Gastrocnemius medialis (tissue), 4 donors: ENCODE results near the gene MAS1L. TPM values are rescaled to one million over a fixed set of nuclear protein-coding genes. Genes with fewer than 3 reads are reported as not detected.

Source experiments
- ATAC-seq, 2 donors: fragments of 150-250 bp; one replicate each; pipeline ENCODE4 v1.9.1; 2016
- DNase-seq, 2 donors: peaks; one replicate each; pipeline ENCODE4 v3.0.0-alpha.2; 2019
- H3K27ac ChIP-seq, 4 donors: fragments of 200-600 bp; sonication (generic); 1 replicate in 1 of 4; 2 replicates in 3 of 4; pipeline ENCODE4 v1.5.1; 2016 to 2018; ENCODE audit warnings: mild to moderate bottlenecking in 2 of 4, moderate library complexity in 1 of 4
- H3K27me3 ChIP-seq, 3 donors: fragments of 200-600 bp; sonication (generic) in 2 of 3; 1 replicate in 1 of 3; 2 replicates in 2 of 3; pipeline versions ENCODE4 v1.5.1 to v1.6.0; 2016 to 2019; ENCODE audit warnings: mild to moderate bottlenecking in 1 of 3, moderate library complexity in 1 of 3
- H3K36me3 ChIP-seq, 2 donors: fragments of 200-600 bp; sonication (generic) in 1 of 2; one replicate each; pipeline ENCODE4 v1.5.1; 2017 to 2018
- H3K4me1 ChIP-seq, 2 donors: fragments of 200-600 bp; sonication (generic) in 1 of 2; one replicate each; pipeline ENCODE4 v1.5.1; 2016 to 2017; ENCODE audit warnings: mild to moderate bottlenecking in 2 of 2
- H3K4me3 ChIP-seq, 4 donors: fragments of 200-600 bp; sonication (generic) in 3 of 4; 1 replicate in 1 of 4; 2 replicates in 3 of 4; pipeline ENCODE4 v1.5.1; 2016 to 2019; ENCODE audit warnings: mild to moderate bottlenecking in 2 of 4
- H3K9me3 ChIP-seq, 3 donors: fragments of 200-600 bp; sonication (generic) in 2 of 3; 1 replicate in 1 of 3; 2 replicates in 2 of 3; pipeline ENCODE4 v1.5.1; 2016 to 2019
- POLR2A ChIP-seq, 2 donors: fragments of 450-650 bp; IDR thresholded peaks; one replicate each; pipeline ENCODE4 v1.6.1; 2017; ENCODE audit warnings: antibody characterized with exemption in 2 of 2, mild to moderate bottlenecking in 2 of 2, moderate library complexity in 2 of 2
- in situ Hi-C, 4 donors: fragments of 200-750 bp; cut with MboI; loops; one replicate each; pipeline versions ENCODE4 v1.15.0 to v1.8.0; 2017; ENCODE audit warnings: low sequenced_read_pairs in 4 of 4
- intact Hi-C: fragments of 100-400 bp; cut with DNase I; formaldehyde crosslinking; loops from one replicate; pipeline ENCODE4 v1.15.1; 2023; ENCODE audit warnings: low total_unique reads
- total RNA-seq, 4 donors: library from RNA; depleted of rRNA; stranded (reverse); fragments of >200 nt; gene quantifications; one replicate each; pipeline versions ENCODE4 v1.1.0 to v1.2.3, GENCODE V29; 2016
- TF ChIP-seq, protein P1 (sequence below), 5 experiments: fragments of 450-650 bp in 3 of 5; fragments of 200-600 bp in 2 of 5; sonication (generic) in 2 of 5; IDR thresholded peaks in 4 of 5; conservative IDR thresholded peaks in 1 of 5; 1 replicate in 4 of 5; 2 replicates in 1 of 5; pipeline ENCODE4 v1.5.1; 2016 to 2019; ENCODE audit warnings: antibody characterized with exemption in 5 of 5, mild to moderate bottlenecking in 3 of 5, moderate library complexity in 3 of 5

MAS1L gene, protein sequence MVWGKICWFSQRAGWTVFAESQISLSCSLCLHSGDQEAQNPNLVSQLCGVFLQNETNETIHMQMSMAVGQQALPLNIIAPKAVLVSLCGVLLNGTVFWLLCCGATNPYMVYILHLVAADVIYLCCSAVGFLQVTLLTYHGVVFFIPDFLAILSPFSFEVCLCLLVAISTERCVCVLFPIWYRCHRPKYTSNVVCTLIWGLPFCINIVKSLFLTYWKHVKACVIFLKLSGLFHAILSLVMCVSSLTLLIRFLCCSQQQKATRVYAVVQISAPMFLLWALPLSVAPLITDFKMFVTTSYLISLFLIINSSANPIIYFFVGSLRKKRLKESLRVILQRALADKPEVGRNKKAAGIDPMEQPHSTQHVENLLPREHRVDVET
- not detected for total RNA-seq

DNA sequence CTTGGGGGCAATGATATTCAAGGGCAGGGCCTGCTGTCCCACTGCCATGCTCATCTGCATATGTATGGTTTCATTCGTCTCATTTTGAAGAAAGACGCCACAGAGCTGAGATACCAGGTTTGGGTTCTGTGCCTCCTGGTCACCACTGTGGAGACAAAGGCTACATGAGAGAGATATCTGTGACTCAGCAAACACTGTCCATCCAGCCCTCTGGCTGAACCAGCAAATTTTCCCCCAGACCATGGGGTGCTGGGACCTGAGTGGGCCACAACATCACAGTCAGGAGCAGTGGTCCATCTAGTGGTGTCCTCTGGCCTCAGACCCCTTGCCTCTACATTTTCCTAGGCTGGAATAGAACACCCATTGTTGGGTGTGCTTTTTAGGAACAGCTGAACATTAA lies at the start of gene MAS1L:
TSS of gene MAS1L (minus strand) at position 297 of the 400 bp plus-strand sequence. CDS start at position 243, 54 bp downstream.
- TF ChIP-seq, protein P1, sequence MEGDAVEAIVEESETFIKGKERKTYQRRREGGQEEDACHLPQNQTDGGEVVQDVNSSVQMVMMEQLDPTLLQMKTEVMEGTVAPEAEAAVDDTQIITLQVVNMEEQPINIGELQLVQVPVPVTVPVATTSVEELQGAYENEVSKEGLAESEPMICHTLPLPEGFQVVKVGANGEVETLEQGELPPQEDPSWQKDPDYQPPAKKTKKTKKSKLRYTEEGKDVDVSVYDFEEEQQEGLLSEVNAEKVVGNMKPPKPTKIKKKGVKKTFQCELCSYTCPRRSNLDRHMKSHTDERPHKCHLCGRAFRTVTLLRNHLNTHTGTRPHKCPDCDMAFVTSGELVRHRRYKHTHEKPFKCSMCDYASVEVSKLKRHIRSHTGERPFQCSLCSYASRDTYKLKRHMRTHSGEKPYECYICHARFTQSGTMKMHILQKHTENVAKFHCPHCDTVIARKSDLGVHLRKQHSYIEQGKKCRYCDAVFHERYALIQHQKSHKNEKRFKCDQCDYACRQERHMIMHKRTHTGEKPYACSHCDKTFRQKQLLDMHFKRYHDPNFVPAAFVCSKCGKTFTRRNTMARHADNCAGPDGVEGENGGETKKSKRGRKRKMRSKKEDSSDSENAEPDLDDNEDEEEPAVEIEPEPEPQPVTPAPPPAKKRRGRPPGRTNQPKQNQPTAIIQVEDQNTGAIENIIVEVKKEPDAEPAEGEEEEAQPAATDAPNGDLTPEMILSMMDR (IDR thresholded peaks at IDR 0.05 in 4 of 5, conservative IDR thresholded peaks at IDR 0.05 in 1 of 5), result no peak
- TF ChIP-seq POLR2A (IDR thresholded peaks at IDR 0.05), result no peak
- intact Hi-C loops (no loop called here), in situ Hi-C loops (no loop called here)
- no peaks in the 10 kb centered on the region for H3K4me1 ChIP-seq
- no peaks in the 10 kb centered on the region for H3K36me3 ChIP-seq
- ATAC-seq (no peak), DNase-seq (no peak)
- no peaks in the 10 kb centered on the region for H3K9me3 ChIP-seq
- H3K4me3 ChIP-seq, result no peak within 1 kb of the TSS
- H3K27ac ChIP-seq, result no peak within 1 kb of the TSS
- no peaks in the 10 kb centered on the region for H3K27me3 ChIP-seq

DNA sequence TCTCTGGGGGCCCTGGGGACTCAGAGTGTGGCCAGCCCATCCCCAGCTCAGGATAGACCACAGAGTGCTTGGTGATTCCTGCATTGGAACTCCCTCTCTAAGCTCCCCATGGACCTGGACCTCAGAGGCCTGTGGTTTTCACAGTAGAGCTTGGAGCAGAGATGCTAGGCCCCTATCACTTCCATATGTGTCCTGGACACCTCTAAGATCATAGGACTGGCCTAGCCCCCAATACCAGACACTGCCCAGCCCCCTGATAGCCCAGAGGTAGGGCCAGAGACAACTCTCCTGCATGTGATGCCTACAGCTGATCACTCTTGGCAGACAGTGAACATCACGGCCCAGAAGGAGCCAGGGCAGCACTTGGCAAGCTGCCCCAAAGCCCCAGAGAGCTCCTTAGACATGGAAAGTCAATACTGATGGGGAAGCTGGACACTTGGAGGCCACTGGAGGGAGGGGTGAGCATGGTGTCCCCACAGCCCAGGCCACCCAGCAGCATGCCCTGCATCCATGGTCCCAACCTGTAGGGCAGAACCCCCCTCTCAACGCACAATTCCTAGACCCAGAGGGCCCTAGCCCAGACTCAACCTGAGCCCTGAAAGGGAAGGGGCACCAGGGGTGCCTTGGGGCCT lies 44.7 kb upstream of the MAS1L start:
- H3K27me3 ChIP-seq, result no peaks in the 10 kb centered on the region
- H3K4me1 ChIP-seq, result no peaks in the 10 kb centered on the region
- no peak overlapping the region for H3K27ac ChIP-seq
- TF ChIP-seq, protein P1 (IDR thresholded peaks at IDR 0.05 in 4 of 5, conservative IDR thresholded peaks at IDR 0.05 in 1 of 5), result no peak
- TF ChIP-seq POLR2A (IDR thresholded peaks at IDR 0.05), result no peak
- no peaks in the 10 kb centered on the region for H3K9me3 ChIP-seq
- in situ Hi-C loops (no loop called here), intact Hi-C loops (no loop called here)
- H3K36me3 ChIP-seq, result no peaks in the 10 kb centered on the region
- ATAC-seq (no peak), DNase-seq (no peak)
- H3K4me3 ChIP-seq, result no peak overlapping the region

DNA sequence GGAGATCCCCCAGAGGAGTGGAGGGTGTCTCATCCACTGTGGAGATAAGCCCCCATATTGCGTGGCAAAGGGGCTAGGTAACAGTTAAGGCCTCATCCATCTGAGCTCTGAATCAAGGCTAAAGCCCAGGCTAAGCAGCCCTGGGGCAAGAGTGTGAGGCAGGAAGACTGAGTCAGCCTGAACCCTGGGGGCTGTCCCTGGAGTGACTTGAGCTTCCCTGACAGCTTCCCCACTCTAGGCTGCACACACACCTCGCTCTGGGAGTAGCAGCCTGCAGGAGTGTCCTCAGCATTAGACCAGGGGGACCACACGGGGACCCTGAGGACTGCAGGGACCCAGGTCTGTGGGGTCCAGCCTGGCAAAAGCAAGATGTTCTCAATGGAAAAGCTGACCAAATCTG lies 43.9 kb upstream of the MAS1L start:
- no peak overlapping the region for H3K4me3 ChIP-seq
- intact Hi-C loops (no loop called here), in situ Hi-C loops (no loop called here)
- H3K36me3 ChIP-seq, result no peaks in the 10 kb centered on the region
- no peaks in the 10 kb centered on the region for H3K27me3 ChIP-seq
- H3K27ac ChIP-seq, result no peak overlapping the region
- DNase-seq (no peak), ATAC-seq (no peak)
- H3K9me3 ChIP-seq, result no peaks in the 10 kb centered on the region
- TF ChIP-seq, protein P1 (IDR thresholded peaks at IDR 0.05 in 4 of 5, conservative IDR thresholded peaks at IDR 0.05 in 1 of 5), result no peak
- no peak for TF ChIP-seq POLR2A (IDR thresholded peaks at IDR 0.05)
- no peaks in the 10 kb centered on the region for H3K4me1 ChIP-seq

DNA sequence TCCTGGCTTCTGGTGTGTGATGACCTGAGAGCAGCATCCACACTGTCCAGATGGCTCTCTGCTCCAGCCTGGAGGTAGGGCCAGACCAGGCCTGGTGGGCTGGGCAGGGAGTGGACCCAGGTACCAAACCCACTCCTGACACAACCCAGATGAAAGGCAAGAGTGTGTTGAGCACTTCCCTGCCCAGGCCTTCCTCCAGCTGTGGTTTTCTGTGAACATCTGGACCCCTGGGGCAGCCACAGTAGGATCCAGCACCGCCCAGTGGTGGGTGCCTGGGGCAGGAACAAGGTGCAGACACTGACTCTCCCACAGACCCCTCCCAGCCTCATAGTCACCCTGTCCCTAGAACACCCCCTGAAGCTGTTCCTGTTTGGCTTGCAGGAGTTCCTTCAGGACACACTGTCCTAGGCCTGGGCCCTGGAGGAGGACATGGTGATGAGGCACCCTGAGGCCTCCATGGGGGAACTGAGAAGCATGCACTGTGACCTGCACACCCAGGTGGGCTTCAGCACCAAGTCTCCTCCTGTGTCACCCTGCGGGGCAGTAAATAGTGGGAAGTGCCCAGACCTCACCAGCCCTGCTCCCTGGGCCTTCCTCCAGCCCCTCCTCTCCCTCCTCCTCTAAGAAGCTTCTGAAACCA lies 43.0 kb upstream of the MAS1L start:
- no peak for TF ChIP-seq POLR2A (IDR thresholded peaks at IDR 0.05)
- TF ChIP-seq, protein P1 (IDR thresholded peaks at IDR 0.05 in 4 of 5, conservative IDR thresholded peaks at IDR 0.05 in 1 of 5), result no peak
- in situ Hi-C loops, result no loop called here

More for the DNA sequence above, 43.0 kb upstream of the MAS1L start:
- Histone ChIP-seq H3K4me1 (no peaks in the 10 kb centered on the region), H3K4me3 (no peak overlapping the region), H3K36me3 (no peaks in the 10 kb centered on the region), H3K9me3 (no peaks in the 10 kb centered on the region), H3K27ac (no peak overlapping the region), H3K27me3 (no peaks in the 10 kb centered on the region)
- DNase-seq, result no peak
- no peak for ATAC-seq
- intact Hi-C loops, result no loop called here
